ENCODE measurements around the gene EPHB1. TPM values are rescaled to one million over a fixed set of nuclear protein-coding genes. Genes with fewer than 3 reads are reported as not detected.

The EPHB1 gene
- total RNA-seq, 1 experiment from 2014 or later = 0.86 TPM

- no peak for TF ChIP-seq YY1 (IDR thresholded peaks at IDR 0.05; ENCODE audit: extremely low read depth, insufficient replicate concordance, low read depth, low read length)
- no peak for TF ChIP-seq ZNF274 (IDR thresholded peaks at IDR 0.05; ENCODE audit: low read depth, low read length)
- TF ChIP-seq RAD21 (IDR thresholded peaks at IDR 0.05; ENCODE audit: low read depth) = peak; percentile 25; the same call in 1 of the 2 replicates
- no peak for TF ChIP-seq POLR2A (IDR thresholded peaks at IDR 0.05; ENCODE audit: borderline replicate concordance, extremely low read depth, insufficient read depth, insufficient read length)
- no TSS peak for BruUV-seq (replicated peaks)
- H3K9me3 ChIP-seq (ENCODE audit: control insufficient read depth in 1 of 2, insufficient read depth in 1 of 2, low read depth in 1 of 2, low read length in 2 of 2) = no peaks in the 10 kb centered on the region; a peak in 1 of 4 replicates
- no peak for DNase-seq (ENCODE audit: low read depth, low spot score)
- H3K27ac ChIP-seq (ENCODE audit: low read depth, low read length) = no peak overlapping the region
- ChIA-PET POLR2A (no interaction called here), RAD21 (ENCODE audit: low non-redundant PET in 1 of 2, low total read pairs in 2 of 2, uncharacterized antibody in 2 of 2, unreplicated experiment in 2 of 2) (no interaction called here), CTCF (no interaction called here)
- no peaks in the 10 kb centered on the region for H3K36me3 ChIP-seq (ENCODE audit: control insufficient read depth in 1 of 2, insufficient read depth in 2 of 2, low read length in 2 of 2)
- peaks cover 14% of the 10 kb centered on the region; the same call in 1 of the 2 replicates for H3K27me3 ChIP-seq (ENCODE audit: insufficient read depth, low read length)
- H3K79me2 ChIP-seq (ENCODE audit: insufficient read depth, low read length) = no peaks in the 10 kb centered on the region
- H4K20me1 ChIP-seq (ENCODE audit: insufficient read depth) = no peaks in the 10 kb centered on the region
- no peak for ATAC-seq
- intact Hi-C loops (cut with micrococcal nuclease) = no loop called here
- no peak overlapping the region for H3K4me2 ChIP-seq (ENCODE audit: low read length)
- H3K9me2 ChIP-seq (ENCODE audit: insufficient read depth) = no peaks in the 10 kb centered on the region
- H3K9ac ChIP-seq (ENCODE audit: low read length) = no peak overlapping the region
- no peak overlapping the region for H2AFZ ChIP-seq (ENCODE audit: low read depth, low read length, poor library complexity, severe bottlenecking)
- H3K4me1 ChIP-seq (ENCODE audit: control insufficient read depth in 1 of 2, insufficient read depth in 2 of 2, low read length in 2 of 2) = no peaks in the 10 kb centered on the region
- no peak overlapping the region for H3K4me3 ChIP-seq (replicated peaks in 1 of 2; ENCODE audit: low read depth in 1 of 2, low read length in 2 of 2)
Observed at GRCh38 chr3:135078283-135078682, 283.2 kb downstream of the EPHB1 start.

GRCh38 chr3:135079095-135079494 is 284.0 kb downstream of the EPHB1 start:
- ChIA-PET CTCF (no interaction called here), POLR2A (no interaction called here), RAD21 (ENCODE audit: low non-redundant PET in 1 of 2, low total read pairs in 2 of 2, uncharacterized antibody in 2 of 2, unreplicated experiment in 2 of 2) (no interaction called here)
- Histone ChIP-seq H3K79me2 (ENCODE audit: insufficient read depth, low read length) (no peaks in the 10 kb centered on the region), H2AFZ (ENCODE audit: low read depth, low read length, poor library complexity, severe bottlenecking) (no peak overlapping the region), H3K9me2 (ENCODE audit: insufficient read depth) (no peaks in the 10 kb centered on the region), H4K20me1 (ENCODE audit: insufficient read depth) (no peaks in the 10 kb centered on the region), H3K27me3 (ENCODE audit: insufficient read depth, low read length) (peaks cover 20% of the 10 kb centered on the region; the same call in 1 of the 2 replicates), H3K9me3 (ENCODE audit: control insufficient read depth in 1 of 2, insufficient read depth in 1 of 2, low read depth in 1 of 2, low read length in 2 of 2) (no peaks in the 10 kb centered on the region), H3K36me3 (ENCODE audit: control insufficient read depth in 1 of 2, insufficient read depth in 2 of 2, low read length in 2 of 2) (no peaks in the 10 kb centered on the region), H3K9ac (ENCODE audit: low read length) (no peak overlapping the region), H3K4me2 (ENCODE audit: low read length) (no peak overlapping the region), H3K4me1 (ENCODE audit: control insufficient read depth in 1 of 2, insufficient read depth in 2 of 2, low read length in 2 of 2) (no peaks in the 10 kb centered on the region), H3K4me3 (replicated peaks in 1 of 2; ENCODE audit: low read depth in 1 of 2, low read length in 2 of 2) (no peak overlapping the region), H3K27ac (ENCODE audit: low read depth, low read length) (no peak overlapping the region)
- intact Hi-C loops (cut with micrococcal nuclease) = no loop called here
- no TSS peak for BruUV-seq (replicated peaks)
- DNase-seq (ENCODE audit: low read depth, low spot score) (no peak), ATAC-seq (no peak)
- TF ChIP-seq SIN3A (IDR thresholded peaks at IDR 0.05; ENCODE audit: low read depth) = no peak
- no peak for TF ChIP-seq MAX (IDR thresholded peaks at IDR 0.05)
- no peak for TF ChIP-seq EZH2 (IDR thresholded peaks at IDR 0.05)
- no peak for TF ChIP-seq RAD21 (IDR thresholded peaks at IDR 0.05; ENCODE audit: low read depth)

Measured in HCT116 (cell line).